ENCODE measurements around the gene FRMD5. TPM values are rescaled to one million over a fixed set of nuclear protein-coding genes. Genes with fewer than 3 reads are reported as not detected.
A peak's percentile ranks its signal among the peaks of the same experiment; 100 is the strongest.
"Not testable (repeated sequence)": the region's sequence is repeated elsewhere in the genome, so short reads cannot be mapped to it uniquely, and the experiment has no call there.

The FRMD5 gene
- polyA plus RNA-seq, 1 donor: 1.8 TPM

DNA sequence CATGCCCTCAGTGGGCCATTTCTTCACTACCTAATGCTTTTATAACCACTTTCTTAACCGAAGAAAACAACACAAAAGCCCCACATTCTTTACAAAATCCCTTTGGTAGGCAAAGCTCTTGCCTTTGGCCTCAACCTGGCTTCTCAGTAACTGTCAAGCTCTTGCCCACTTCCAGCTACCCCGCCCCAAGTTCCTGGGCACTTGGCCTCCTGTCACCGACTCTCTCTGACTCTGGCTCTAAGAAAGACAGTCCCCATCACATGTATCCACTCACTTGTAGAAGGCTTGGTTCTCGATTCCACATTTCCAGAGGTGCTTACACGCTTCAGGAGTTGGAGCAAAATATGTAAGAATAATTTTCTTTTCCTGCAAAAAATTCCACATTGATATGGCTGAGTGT lies 307.2 kb downstream of the FRMD5 start:
- no peak for DNase-seq

DNA sequence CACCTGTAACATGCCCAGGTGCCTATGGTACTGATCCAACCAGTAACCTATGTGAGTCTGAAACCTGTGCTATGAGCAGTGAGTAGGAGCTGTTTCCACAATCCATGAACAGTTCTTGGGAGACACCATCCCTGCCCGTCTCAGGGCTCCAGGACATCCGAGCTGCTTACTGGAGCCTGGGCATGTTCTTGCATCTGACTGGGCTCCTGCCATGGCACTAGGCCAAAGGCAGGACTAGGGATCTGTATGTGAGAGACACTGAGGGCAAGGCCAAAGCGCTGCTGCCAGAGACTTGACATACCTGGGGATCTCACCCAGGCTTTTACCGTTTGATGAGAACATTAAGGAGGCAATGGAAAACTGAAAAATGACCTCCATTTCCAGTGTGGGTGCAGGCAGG lies 308.5 kb downstream of the FRMD5 start:
- DNase-seq: no peak

DNA sequence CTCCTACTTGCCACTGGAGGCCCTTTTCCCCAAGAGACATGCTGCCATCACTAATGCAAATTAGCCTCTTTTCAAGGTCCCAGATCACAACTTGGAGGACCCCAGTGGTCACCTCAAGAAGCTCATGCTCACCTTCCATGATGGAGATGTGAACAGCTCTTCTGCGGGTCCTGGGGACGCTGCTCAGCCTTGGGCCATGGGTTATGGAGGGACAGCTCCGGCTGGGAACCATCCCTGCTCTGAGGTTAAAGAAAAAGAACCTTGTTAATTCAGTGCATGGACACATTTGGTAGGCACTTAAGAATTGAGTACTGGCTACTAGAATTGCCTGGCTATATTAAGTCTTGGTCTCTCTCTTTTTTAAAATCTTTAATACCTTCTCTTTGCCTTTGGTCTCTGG lies 311.5 kb downstream of the FRMD5 start:
- no peak for DNase-seq

DNA sequence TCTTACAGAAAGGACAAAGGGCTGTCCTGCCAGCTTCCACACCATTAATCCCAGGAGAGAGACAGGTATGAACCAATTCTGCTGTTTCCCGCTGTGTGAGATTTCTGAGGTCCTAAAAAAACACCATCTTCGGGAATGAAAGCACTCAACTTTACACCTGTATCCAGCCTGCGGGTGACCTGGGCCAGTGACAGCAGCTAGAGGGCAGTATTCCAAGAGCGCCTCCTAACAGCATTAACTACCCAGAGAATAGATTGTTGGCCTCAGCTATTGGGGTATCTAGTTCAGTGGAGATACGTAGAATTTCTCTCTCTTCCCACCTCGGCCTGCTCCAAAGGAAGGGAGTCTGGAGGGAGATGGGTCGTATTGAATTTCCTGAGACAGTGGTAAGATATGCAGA lies 313.1 kb downstream of the FRMD5 start:
- no peak for DNase-seq

DNA sequence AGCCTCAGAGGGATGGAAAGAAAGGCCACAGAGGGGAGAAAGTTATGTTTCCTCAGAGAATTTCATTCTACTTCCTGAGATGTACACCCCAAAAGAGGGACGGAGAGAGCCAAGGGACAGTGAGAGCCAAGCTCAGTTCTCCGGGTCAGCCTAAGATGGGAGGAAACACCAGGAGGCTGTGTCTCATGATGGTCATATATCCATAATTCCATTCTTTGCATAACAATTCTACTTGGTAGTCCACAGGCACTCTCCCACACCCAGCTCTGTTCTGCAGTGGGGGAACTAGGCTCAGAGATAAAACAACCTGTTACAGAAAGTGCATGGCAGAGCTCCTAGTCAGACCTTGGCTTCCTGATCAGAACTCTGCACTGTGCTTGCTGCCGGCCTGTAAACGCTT lies 313.8 kb downstream of the FRMD5 start:
- no peak for DNase-seq

DNA sequence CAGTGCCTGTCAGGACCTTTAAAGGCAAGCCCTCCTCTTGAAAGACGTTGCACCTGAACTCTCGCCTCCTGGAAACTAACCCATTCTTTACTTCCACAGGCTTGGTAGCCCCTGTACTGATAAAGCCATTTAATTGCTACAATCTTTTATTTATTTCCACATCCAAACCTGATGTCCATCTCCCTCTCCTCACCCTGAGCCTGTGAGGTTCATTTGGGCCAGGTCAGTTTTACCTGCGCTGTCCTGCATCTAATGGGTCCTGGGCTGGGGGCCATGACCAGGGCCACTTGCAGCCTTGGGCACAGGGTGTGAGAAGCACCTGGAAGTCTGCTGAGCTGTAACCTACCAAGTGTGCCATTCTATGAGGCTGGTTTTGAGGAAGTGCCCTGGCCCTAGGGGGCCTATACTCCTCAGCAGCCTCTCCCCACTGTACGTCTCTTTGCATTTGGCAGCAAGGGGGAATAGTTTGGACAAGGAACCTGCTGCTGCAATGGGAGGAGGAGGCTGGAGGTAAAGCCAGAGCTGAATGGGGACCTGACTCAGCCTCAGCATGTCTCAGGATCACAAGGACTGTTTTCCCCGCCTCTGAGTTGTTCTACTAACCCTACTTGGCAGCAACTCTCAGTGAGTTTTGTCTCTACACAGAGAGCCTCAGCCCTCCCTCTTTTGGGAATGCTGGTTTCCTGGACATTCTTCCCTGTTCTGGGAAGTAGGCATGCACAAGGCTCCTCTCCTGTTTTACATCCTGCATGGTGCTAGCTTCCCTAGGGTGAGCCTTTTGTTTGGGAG lies 314.5 kb downstream of the FRMD5 start:
- DNase-seq: no peak

DNA sequence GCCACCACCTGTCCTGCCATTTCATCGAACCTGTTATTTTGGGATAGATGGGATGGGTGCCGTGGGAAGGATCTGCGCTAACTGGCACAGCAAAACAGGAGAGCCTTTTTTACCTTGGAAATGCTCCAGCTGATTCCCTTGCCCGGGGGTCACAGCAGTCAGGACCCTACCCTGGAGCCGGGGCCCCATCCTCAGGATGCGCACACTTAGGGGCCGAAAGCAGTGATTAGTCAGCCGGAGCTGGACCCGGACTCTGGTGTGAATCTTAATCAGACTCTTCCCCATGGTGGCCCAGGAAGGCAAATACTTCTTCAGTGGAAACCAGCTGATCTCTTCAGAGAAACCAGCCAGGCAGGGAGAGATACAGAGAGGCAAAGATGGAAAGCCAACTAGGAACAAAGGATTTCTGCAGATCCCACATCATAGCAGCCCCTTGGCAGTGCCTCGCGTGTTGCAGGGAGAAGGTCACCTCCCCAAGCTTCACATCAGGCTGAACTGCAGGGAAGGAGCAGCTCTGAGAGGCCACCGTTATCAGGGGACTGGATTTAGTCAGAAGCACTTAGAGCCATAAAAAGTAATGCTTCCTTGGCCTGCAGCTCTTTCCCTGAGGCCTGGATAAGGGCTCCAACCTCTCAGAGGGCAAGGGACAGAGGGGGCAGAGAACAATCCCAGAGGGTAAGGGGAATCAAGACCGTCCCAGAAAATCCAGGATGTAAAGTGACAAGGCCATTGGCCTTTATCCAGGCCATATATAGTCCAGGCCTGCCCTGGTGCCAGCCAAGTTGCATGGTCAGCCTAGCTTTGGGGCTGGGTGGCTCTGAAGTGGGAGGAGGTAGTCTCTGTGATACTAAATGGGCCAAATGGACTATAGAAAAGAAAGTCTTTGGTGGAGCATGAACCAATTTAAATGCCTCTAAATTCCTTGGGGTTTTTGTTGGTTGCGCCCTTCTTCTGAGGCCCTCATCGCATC lies 315.4 kb downstream of the FRMD5 start:
- no peak for DNase-seq

DNA sequence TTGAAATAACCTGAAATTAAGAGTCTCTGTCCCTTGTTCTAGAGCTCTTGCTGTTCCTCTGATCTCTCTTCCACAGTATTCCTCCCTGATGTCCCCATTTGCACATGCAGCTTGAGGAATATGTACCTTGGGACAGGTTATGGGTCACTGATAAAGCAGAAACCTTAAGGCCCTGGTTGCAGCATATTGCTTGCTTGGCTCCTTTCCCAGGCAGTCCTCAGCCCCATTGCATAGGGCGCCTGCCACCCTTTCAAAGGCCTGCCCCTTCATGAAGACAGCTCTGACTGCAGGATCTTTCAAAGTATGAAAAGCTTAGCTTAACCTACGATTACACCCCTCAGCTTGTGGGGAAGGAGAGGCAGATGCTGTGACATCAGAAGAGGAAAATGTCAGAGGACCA lies 316.6 kb downstream of the FRMD5 start:
- no peak for DNase-seq

DNA sequence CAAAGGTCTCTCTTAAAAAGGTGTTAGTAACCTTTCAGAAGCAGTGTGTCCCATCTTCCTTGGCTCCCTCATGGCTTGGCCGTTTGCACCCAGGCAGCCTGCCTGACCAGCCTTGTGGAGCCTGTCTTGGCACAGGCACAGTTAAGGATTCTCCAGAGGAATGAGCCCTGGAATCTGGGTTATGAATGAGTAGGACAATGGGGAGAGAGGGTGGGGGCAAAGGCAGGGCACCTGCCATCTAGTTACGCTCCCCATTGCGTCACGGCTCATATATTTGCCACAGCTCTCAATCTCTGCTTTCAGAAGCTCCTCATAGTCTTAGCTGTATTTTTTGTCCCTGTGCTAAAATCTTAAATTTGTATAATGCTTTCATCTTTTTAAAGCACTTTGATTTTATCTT lies 317.7 kb downstream of the FRMD5 start:
- no peak for DNase-seq

DNA sequence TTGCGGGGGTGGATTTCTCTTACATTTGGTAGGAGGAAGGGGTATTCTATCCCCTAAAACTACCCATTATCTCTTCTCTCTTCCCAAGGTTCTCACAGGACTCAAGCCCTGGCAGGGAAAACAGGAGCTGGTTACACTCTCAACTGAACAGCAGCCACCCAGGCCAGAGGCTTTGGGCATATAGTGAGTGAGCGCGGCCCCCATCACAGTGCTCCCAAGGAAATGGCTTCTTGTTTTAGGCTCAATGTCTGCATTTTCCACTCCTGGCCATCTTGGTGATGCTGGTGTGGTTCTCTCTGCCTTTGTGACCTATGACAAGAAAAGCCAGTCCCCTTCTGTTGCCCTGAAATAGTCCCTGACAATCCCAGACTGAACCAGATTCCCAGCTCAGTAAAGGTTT lies 318.2 kb downstream of the FRMD5 start:
- no peak for DNase-seq

DNA sequence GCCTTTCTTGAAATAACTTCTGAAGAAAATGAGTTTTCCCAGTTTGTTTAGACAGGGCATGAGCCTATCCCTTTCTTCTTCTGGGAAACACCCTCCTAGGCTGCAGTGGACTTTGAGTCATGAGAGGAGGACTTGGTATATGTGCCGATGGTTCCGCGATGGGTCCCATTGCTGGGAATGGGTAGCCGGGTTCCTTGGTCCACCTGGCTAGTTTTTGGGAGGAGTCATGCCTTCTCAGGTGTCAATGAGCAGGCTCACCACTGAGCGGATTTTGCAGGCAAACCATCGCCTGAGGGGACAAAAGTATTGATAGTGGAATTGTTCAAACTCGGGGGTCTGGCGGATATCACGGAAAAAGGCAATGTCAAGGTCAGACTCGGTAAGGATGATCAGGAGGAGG lies 321.4 kb downstream of the FRMD5 start:
- DNase-seq: no peak

DNA sequence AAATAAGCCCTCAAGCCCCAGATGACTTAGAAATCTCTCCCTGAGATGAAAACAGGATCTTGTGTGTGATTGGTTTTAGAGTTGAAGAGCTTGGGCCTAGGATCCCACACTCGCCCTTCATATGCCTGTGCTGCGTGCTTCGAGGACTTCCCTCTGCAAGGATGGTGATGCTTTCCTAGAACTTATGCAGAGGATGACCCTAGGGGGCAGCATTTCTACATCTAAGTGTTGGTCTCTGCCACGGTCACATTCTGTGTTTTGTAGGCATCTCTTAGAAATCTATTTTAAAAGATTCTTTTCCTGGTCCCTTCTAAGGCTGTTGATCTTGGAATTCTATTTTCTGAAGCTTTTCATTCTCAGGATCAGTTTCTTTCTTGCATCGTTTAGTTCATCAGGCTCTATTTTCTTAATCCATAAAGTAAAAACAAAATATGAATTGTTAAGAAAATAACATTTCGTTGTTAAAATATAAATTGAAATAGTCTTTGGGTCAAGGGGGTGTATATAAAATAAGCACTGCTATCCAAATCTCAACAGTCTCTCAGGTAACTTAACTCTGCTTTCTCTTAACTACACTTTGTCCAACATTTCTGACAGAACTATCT lies 322.6 kb downstream of the FRMD5 start:
- DNase-seq: peak; percentile 77

DNA sequence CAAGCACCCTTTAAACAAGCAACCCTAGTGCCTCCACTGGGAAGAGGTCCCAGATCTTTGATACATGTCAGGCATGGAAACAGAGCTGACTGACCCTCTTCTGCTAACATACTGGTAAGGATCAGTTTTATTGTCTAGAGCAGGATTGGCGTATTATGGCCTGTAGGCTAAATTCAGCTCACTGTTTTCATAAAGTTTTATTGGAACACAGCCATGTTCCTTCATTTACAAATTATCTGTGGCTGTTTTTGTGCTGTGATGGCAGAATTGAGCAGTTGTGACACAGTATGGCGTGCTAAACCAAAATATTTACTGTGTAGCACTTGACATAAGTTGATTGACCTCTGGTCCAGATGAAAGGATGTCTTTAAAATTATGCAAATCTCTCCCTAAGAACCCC lies 323.2 kb downstream of the FRMD5 start:
- no peak for DNase-seq

DNA sequence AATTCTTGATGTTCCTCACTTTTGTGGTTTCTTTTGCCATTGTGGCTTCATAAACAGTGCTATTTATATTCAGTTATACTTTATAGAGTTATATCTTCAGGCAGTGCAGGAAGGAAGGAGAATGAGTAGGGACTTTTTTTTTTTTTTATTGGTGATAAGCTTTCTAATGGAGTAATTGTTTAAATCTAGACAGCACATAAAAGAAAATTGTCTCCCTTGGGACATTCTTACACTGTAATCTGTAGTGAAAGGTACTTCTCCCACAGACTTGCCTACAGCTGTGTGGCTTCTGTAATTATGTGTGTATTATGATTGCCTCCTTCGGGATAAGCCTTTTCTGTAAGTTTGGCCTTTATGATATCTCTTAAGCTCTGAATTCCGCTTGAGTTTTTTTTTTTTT lies 326.7 kb downstream of the FRMD5 start:
- no peak for DNase-seq

DNA sequence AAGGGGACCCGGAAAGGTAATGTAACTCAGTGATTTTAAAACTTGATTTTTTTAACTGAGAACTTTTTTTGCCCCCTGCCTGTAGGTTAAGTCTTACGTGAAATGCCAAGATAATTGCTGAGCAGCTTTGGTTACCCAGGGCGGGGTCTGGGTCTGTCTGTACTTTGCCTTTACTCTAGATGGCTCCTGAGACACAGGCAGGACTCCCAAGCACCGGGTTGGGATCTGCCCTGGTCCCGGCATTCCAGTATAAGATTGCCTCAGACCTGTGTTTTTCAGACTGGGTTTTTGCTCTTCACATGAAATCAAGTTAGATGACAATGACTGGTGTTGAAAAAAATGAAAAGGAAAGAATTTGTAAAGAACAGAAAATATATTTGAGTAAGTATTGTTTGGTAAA lies 328.0 kb downstream of the FRMD5 start:
- no peak for DNase-seq

DNA sequence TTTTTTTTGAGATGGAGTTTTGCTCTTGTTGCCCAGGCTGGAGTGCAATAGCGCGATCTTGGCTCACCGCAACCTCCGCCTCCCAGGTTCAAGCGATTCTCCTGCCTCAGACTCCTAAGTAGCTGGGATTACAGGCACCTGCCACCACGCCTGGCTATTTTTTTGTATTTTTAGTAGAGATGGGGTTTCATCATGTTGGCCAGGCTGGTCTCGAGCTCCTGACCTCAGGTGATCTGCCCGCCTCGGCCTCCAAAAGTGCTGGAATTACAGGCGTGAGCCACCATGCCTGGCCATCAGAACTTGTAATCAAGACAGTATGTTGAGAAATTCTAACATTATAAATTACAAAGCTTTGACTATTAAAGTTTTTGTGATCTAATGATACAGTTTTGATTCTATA lies 328.4 kb downstream of the FRMD5 start:
- not testable (repeated sequence) for DNase-seq

DNA sequence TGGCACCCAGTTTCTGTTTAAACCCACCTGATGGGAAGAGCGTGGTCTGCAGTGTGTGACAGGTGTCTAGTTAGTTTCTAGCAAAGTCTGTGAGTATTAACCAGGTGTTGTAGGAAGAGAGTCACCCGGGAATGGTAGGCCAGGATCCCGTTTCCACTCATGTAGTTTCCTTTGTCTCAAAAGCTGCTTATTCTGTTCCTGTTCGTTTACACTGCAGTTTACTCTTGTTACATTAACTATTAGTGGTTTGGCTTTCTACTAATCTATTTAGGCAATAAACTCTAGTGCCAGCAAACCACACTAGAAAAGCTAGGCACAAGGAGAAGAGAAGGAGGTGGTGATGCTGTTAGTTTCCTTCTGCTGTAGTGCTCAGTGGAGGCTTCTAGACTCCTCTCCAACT lies 335.5 kb downstream of the FRMD5 start:
- no peak for DNase-seq

DNA sequence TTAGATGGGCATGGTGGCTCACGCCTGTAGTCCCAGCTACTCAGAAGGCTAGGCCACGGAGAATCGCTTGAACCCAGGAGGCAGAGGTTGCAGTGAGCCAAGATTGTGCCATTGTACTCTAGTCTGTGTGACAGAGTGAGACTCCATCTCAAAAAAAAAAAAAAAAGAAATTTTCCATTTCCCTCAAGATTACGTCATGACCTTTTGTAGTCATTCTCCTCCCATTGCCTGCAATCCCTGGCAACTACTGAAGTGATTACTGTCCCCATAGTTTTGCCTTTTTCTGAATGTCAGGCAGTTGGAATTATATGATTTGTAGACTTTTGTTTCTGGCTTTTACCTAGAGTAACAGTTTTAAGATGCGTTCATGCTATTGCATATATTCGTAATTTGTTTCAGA lies 340.3 kb downstream of the FRMD5 start:
- DNase-seq: no peak

DNA sequence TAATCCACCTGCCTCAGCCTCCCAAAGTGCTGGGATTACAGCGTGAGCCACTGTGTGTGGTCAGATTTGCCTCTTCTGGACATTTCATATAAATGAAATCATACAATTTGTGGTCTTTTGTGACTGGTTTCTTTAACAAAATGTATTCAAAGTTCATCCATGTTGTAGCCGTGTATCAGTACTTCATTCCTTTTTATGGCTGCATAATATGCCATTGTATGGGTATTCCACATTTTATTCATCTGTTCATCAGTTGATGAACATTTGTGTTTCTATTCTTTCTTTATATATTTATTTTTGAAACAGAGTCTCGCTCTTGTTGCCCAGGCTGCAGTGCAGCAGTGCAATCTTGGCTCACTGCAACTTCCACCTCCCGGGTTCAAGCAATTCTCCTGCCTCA lies 342.5 kb downstream of the FRMD5 start:
- no peak for DNase-seq

DNA sequence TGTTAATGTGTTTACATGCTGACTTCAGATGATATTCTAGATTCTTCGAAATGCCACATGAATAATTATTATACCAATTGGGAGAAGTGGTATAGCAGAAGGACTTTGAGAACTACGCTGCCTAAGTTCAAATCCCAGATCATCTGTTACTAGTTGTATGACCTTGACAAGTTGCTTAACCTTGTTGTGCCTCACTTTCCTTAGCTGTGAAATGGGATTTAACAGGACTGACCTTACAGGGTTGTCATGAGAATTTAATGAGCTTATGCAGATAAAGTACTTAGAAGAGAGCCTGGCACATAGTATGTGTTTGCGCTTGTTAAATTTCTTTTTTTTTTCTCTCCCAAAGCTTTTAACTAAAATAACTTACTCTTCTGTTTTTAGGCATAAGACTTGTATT lies 343.8 kb downstream of the FRMD5 start:
- no peak for DNase-seq

DNA sequence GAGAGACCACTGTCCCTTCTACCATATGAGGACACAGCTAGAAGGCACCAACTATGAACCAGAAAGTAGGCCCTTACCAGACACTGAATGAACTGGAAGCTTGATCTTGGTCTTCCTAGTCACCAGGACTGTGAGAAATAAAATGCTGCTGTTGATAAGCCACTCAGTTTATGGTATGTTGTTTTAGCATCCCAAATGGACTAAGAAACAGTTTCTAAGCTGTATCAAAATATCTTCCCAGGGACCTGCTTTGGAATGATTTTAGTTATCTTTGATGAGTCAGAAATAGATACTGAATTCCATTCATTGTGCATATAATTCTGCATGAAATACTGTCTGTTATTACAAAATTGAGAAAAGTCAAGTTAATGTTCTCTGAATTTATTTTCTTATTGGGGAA lies 349.6 kb downstream of the FRMD5 start:
- DNase-seq: no peak

DNA sequence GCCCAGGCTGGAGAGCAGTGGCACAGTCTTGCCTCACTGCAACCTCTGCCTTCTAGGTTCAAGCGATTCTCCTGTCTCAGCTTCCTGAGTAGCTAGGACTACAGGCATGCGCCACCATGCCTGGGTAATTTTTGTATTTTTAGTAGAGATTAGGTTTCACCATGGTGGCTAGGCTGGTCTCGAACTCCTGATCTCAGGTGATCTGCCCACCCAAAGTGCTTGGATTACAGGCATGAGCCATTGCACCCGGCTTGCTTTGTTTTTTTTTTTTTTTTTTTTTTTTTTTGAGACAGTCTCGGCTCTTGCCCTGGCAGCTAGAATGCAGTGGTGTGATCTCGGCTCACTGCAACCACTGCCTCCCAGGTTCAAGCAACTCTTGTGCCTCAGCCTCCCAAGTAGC lies 362.6 kb downstream of the FRMD5 start:
- DNase-seq: not testable (repeated sequence)

DNA sequence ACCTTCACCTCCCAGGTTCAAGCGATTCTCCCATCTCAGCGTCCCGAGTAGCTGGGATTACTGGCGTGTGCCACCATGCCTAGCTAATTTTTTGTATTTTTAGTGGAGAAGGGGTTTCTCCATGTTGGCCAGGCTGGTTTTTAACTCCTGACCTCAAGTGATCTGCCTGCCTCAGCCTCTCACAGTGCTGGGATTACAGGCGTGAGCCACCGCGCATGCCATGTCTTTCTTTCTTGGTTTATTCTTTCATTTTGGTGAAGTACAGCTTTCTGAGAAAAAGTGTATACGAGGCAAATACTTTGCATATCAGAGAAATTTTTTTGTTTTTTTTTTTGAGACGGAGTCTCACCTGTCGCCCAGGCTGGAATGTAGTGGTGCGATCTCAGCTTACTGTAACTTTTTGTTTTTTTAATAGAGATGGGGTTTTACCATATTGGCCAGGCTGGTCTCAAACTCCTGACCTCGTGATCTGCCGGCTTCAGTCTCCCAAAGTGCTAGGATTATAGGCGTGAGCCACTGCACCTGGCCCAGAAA lies 363.5 kb downstream of the FRMD5 start:
- DNase-seq: not testable (repeated sequence)
